HEK293T (cell line): ENCODE measurements around the gene DENND2D.

Experiments used
- CTCF ChIA-PET: fragments of 350-600 bp; formaldehyde crosslinking; extraction: SDS; loops from one replicate; lab custom pipeline; 2021; ENCODE audit warnings: antibody characterized with exemption, inconsistent platforms; lab: Yijun Ruan, JAX
- POLR2A ChIA-PET: fragments of 350-600 bp; formaldehyde crosslinking; extraction: SDS; loops from one replicate; lab custom pipeline; 2020; ENCODE audit warnings: antibody characterized with exemption, inconsistent platforms; lab: Yijun Ruan, JAX
- DNase-seq: peaks from one replicate; pipeline ENCODE4 v3.0.0; 2012; ENCODE audit warnings: mixed read lengths; ENCODE audit errors: extremely low spot score
- ARNT ChIP-seq: fragments of 450-650 bp; IDR thresholded peaks from 2 replicates; pipeline ENCODE4 v1.6.1; 2017; ENCODE audit warnings: mild to moderate bottlenecking
- BHLHE40 ChIP-seq: fragments of 450-650 bp; IDR thresholded peaks from 2 replicates; pipeline ENCODE4 v1.6.1; 2016; ENCODE audit warnings: mild to moderate bottlenecking, moderate library complexity, borderline replicate concordance
- CTBP1 ChIP-seq: fragments of 450-650 bp; IDR thresholded peaks from 2 replicates; pipeline ENCODE4 v1.6.1; 2016; ENCODE audit warnings: borderline replicate concordance
- ELF4 ChIP-seq: fragments of 450-650 bp; IDR thresholded peaks from 2 replicates; pipeline ENCODE4 v1.6.1; 2017; ENCODE audit warnings: antibody characterized with exemption
- FOXA1 ChIP-seq: fragments of 450-650 bp; IDR thresholded peaks from 2 replicates; pipeline ENCODE4 v1.6.1; 2016; ENCODE audit warnings: mild to moderate bottlenecking
- FOXK2 ChIP-seq: fragments of 450-650 bp; IDR thresholded peaks from 2 replicates; pipeline ENCODE4 v1.6.1; 2016; ENCODE audit warnings: mild to moderate bottlenecking
- FOXM1 ChIP-seq: fragments of 450-650 bp; IDR thresholded peaks from 2 replicates; pipeline ENCODE4 v1.6.1; 2017; ENCODE audit warnings: mild to moderate bottlenecking, borderline replicate concordance
- HDGF ChIP-seq: fragments of 450-650 bp; IDR thresholded peaks from 2 replicates; pipeline ENCODE4 v1.6.1; 2017; ENCODE audit warnings: antibody characterized with exemption, borderline replicate concordance
- L3MBTL2 ChIP-seq: fragments of 450-650 bp; conservative IDR thresholded peaks from 2 replicates; pipeline ENCODE4 v1.6.1; 2016; ENCODE audit warnings: mild to moderate bottlenecking
- LEF1 ChIP-seq: fragments of 450-650 bp; IDR thresholded peaks from 2 replicates; pipeline ENCODE4 v1.6.1; 2017; ENCODE audit warnings: mild to moderate bottlenecking, borderline replicate concordance
- NFRKB ChIP-seq: fragments of 450-650 bp; IDR thresholded peaks from 2 replicates; pipeline ENCODE4 v1.6.1; 2016; ENCODE audit warnings: mild to moderate bottlenecking, moderate library complexity
- SP1 ChIP-seq: fragments of 450-650 bp; IDR thresholded peaks from 2 replicates; pipeline ENCODE4 v1.6.1; 2017
- SUZ12 ChIP-seq: fragments of 450-650 bp; IDR thresholded peaks from 2 replicates; pipeline ENCODE4 v1.6.1; 2016; ENCODE audit warnings: mild to moderate bottlenecking
- TARDBP ChIP-seq: fragments of 450-650 bp; IDR thresholded peaks from 2 replicates; pipeline ENCODE4 v1.6.1; 2016
- ZNF384 ChIP-seq: fragments of 450-650 bp; IDR thresholded peaks from 2 replicates; pipeline ENCODE4 v1.6.1; 2016
- TF ChIP-seq, protein P1 (sequence below): fragments of 450-650 bp; IDR thresholded peaks from 2 replicates; pipeline ENCODE4 v1.6.1; 2016

Gene DENND2D

DNA sequence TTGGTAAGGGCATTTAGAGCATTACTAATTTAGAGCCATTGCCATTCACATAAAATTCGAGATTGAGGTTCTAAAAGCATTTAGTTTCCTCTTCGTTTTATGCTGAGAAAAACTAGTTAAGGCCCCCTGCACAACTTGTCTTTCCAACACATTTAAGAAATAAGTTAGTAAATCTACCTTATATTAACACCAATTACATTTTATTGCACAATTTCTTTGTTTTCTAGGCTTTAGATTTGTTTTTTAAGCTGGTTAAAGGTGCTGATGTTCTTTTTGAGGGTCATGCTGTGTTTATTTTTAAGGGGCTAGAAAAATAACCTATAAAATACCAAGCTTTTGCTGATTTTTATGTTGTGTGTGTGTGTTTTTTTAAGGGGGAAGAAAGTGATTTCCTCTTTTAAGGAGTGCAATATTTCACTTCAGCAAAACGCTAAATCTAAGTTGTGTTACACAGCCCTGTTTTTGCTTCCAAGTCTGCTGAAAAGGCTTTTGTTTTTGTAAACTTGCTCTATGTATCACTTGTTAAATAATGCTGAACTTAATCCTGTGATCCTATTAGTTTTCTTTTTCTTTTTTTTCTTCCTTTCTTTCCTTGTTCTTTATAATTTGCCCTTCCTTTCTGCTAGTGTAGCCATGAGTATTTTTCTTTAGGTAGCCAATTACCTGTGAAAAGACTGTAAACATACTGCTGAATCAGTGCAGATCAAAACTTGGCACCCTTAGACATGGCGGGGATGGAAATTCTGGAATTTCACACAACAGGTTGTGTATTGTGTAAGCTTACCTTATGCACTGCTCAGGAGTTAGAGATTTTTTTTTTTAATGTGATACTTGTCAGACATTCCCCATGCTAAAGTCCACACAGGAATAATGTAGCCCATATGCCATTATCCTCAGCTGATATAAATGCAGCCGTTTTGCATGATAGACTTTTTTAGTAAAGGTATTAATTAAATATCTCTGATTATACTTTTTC lies 58.9 kb downstream of the DENND2D start:
- ChIA-PET POLR2A (interaction anchor here (1.0 to 2.7 kb wide), 2 partner anchors 9 to 13 kb away, joined by 4 to 8 read pairs; no protein-coding TSS in a partner anchor), CTCF (interaction anchor here (0.7 kb wide), 1 partner anchor 15 kb away, joined by 3 read pairs; no protein-coding TSS in a partner anchor)
- no peak for TF ChIP-seq HDGF
- no peak for TF ChIP-seq NFRKB
- no peak for TF ChIP-seq TARDBP
- no peak for TF ChIP-seq LEF1
- TF ChIP-seq ELF4 = no peak
- TF ChIP-seq CTBP1 = no peak
- no peak for TF ChIP-seq FOXK2
- TF ChIP-seq SP1 = no peak
- TF ChIP-seq FOXM1 = no peak
- no peak for TF ChIP-seq BHLHE40
- TF ChIP-seq FOXA1 = no peak
- no peak for TF ChIP-seq SUZ12
- TF ChIP-seq ARNT = no peak
- DNase-seq = no peak

DNA sequence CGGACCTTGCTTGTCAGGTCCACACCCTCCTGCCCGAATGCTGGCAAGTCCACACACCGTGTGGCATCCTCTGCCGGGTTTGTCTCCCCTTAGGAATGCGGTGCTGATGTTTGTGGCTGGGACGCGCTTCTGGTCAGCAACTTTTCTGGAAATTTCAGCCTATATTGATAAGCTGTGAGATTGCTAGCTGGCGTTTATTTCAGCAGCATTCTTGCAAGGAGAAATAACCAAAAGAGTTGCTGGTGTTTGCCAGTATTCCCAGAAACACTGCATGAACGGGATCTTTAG lies 59.8 kb downstream of the DENND2D start:
- TF ChIP-seq, protein P1, sequence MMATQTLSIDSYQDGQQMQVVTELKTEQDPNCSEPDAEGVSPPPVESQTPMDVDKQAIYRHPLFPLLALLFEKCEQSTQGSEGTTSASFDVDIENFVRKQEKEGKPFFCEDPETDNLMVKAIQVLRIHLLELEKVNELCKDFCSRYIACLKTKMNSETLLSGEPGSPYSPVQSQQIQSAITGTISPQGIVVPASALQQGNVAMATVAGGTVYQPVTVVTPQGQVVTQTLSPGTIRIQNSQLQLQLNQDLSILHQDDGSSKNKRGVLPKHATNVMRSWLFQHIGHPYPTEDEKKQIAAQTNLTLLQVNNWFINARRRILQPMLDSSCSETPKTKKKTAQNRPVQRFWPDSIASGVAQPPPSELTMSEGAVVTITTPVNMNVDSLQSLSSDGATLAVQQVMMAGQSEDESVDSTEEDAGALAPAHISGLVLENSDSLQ = no peak
- no peak for TF ChIP-seq FOXA1
- no peak for TF ChIP-seq LEF1
- no peak for TF ChIP-seq NFRKB
- TF ChIP-seq TARDBP = no peak
- TF ChIP-seq ELF4 = no peak
- TF ChIP-seq ZNF384 = no peak
- TF ChIP-seq L3MBTL2 = no peak
- TF ChIP-seq FOXK2 = no peak
- ChIA-PET POLR2A (interaction anchor here (1.0 to 2.7 kb wide), 2 partner anchors 10 to 14 kb away, joined by 4 to 8 read pairs; no protein-coding TSS in a partner anchor), CTCF (no interaction called here)
- DNase-seq = peak; percentile 73

DNA sequence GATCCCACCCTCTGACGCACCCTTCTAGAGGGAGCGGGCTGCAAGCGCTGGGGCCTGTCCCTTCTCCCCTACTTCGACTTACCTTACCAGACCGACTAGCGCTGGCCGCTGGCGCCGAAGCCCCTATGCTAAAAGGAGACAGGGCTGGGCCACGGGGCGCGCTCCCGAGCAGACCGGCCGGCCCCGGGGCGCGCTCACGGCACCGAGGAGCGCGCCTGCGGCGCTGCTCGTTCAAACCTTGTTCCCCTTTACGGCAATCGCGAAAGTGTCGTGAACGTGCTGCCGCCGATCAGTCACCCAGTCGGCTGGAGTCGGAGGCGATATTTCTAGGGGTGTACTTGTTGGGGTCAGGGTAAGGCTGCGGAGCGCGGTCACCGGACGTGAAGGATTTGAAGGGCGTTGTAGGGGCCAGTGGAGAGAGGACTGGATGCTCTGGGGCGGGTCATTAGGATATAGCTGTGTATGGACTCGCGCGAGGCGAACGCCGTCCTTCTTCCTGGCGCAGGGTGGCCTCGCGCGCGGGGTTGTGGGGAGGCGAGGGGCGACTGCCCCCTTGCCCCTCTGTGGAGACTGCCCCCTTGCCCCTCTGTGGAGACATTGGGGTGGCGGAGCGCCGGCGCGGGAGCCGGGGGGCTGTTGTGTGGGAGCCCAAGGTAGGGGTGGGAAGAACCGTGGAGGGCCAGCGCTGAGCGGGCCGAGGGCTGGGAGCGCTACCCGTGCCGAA lies 60.3 kb downstream of the DENND2D start, which contains the start of the genes CEPT1 and DRAM2:
Gene CEPT1, plus strand, starts transcription at position 268 of the 724 bp plus-strand sequence. CDS start 7,492 bp downstream, outside the sequence.
Gene DRAM2, minus strand, starts transcription at position 138 of the 724 bp plus-strand sequence. CDS start 8,539 bp downstream, outside the sequence.
- POLR2A ChIA-PET = interaction anchor here (1.0 to 2.7 kb wide), 4 partner anchors 10 to 34 kb away, joined by 4 to 8 read pairs (median 5); no protein-coding TSS in a partner anchor
- CTCF ChIA-PET = no interaction called here
- TF ChIP-seq ELF4 = peak; percentile 8; the same call in 1 of the 2 replicates
- no peak for TF ChIP-seq ZNF384
- TF ChIP-seq, protein P1 = peak; percentile 63; the same call in 1 of the 2 replicates
- TF ChIP-seq LEF1 = no peak
- no peak for TF ChIP-seq ARNT
- TF ChIP-seq L3MBTL2 = no peak
- DNase-seq = peak; percentile 92

DNA sequence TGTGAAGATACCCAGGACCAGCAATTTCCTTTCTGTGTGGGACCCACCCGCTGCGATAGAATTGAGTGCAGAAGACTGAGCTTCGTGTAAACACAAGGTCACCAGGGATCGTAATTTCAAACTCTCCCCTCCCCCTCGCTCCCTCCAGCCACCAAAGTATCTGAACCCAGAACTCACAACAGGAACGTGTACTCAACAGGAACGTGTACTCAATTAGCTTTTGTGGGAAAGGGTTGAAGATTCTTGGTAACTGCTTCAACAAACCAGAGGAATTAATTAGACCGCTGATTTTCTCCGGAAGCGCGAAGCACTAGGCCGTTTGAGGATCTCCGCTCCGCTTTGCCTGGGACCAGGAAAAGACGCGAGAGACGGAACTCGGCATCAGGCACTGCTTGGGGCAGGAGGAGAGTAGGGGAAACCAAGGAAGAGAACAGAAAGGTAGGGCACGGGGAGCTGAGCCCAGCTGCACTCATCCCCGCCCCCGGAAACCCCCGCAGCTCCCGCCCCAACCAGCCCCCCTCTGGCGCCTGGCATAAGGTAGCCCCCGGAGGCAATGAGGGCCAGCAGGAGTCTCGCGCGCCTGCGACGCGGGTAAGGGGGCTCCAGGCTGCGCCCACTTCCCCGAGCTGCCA lies 61.0 kb downstream of the DENND2D start:
- ChIA-PET CTCF (no interaction called here), POLR2A (interaction anchor here (0.7 to 2.7 kb wide), 5 partner anchors 11 to 270 kb away, joined by 3 to 8 read pairs (median 5); no protein-coding TSS in a partner anchor)
- DNase-seq = peak; percentile 69
- no peak for TF ChIP-seq NFRKB
- no peak for TF ChIP-seq ARNT
- no peak for TF ChIP-seq FOXM1
- 0 out of 2 replicates have a peak, but pooled peaks have one; percentile 22 for TF ChIP-seq FOXK2
- TF ChIP-seq, protein P1 = no peak
- TF ChIP-seq FOXA1 = no peak
- no peak for TF ChIP-seq CTBP1
- TF ChIP-seq L3MBTL2 = peak; percentile 91
- TF ChIP-seq ELF4 = no peak
- TF ChIP-seq SP1 = no peak
- no peak for TF ChIP-seq SUZ12
- TF ChIP-seq ZNF384 = no peak
- no peak for TF ChIP-seq LEF1
- TF ChIP-seq HDGF = no peak
